ENCODE measurements around the gene GPR108. TPM values are rescaled to one million over a fixed set of nuclear protein-coding genes. Genes with fewer than 3 reads are reported as not detected.

Gene GPR108
- total and polyA plus RNA-seq, 2 donors from 2014 or later, result 113 to 144 TPM

DNA sequence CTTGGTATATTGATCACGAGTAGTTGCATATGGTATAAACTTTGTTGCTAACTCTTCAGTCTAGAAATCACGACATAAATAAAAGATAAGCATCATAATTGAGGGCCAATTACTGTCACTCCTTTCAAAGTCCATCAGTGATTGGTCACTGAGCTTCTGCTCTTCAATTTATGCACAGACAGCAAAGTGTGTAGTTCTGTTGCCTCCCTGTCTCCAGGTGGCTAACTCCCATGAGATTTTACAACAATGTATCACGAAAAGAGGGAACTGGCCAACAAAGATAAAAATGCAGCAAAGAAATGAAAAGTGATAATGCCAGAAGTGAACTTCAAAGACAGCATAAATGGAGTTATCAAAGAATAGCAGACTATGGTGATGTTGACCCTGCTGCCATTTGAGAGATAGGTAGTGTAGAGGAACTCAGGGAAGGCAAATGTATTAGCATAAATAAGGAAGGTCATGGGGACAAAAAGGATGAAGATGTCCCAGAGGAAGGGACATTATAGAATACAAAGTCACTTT, 54.7 kb downstream of the GPR108 start:
- no peak for DNase-seq
- Histone ChIP-seq H3K9me3 (ENCODE audit: control insufficient read depth in 2 of 3, insufficient read depth in 1 of 3, low read length in 3 of 3) (no peaks in the 10 kb centered on the region), H3K9ac (ENCODE audit: low read length in 3 of 3) (no peak overlapping the region), H3K36me3 (ENCODE audit: control insufficient read depth in 2 of 3, insufficient read depth in 3 of 3, low read length in 3 of 3) (no peaks in the 10 kb centered on the region), H3K4me1 (ENCODE audit: control insufficient read depth in 2 of 3, insufficient read depth in 2 of 3, low read depth in 1 of 3, low read length in 3 of 3) (no peaks in the 10 kb centered on the region), H3K4me3 (ENCODE audit: low read length in 3 of 3) (no peak overlapping the region), H3K27me3 (ENCODE audit: control insufficient read depth, insufficient read depth, low read length) (no peaks in the 10 kb centered on the region), H3K27ac (ENCODE audit: low read depth in 2 of 2, low read length in 2 of 2) (no peak overlapping the region)
- intact Hi-C loops (cut with DNase I), result no loop called here
- no peak for FAIRE-seq
- TF ChIP-seq, protein P1, sequence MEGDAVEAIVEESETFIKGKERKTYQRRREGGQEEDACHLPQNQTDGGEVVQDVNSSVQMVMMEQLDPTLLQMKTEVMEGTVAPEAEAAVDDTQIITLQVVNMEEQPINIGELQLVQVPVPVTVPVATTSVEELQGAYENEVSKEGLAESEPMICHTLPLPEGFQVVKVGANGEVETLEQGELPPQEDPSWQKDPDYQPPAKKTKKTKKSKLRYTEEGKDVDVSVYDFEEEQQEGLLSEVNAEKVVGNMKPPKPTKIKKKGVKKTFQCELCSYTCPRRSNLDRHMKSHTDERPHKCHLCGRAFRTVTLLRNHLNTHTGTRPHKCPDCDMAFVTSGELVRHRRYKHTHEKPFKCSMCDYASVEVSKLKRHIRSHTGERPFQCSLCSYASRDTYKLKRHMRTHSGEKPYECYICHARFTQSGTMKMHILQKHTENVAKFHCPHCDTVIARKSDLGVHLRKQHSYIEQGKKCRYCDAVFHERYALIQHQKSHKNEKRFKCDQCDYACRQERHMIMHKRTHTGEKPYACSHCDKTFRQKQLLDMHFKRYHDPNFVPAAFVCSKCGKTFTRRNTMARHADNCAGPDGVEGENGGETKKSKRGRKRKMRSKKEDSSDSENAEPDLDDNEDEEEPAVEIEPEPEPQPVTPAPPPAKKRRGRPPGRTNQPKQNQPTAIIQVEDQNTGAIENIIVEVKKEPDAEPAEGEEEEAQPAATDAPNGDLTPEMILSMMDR (IDR thresholded peaks at IDR 0.05; ENCODE audit: borderline replicate concordance, extremely low read depth, insufficient read depth), result no peak

DNA sequence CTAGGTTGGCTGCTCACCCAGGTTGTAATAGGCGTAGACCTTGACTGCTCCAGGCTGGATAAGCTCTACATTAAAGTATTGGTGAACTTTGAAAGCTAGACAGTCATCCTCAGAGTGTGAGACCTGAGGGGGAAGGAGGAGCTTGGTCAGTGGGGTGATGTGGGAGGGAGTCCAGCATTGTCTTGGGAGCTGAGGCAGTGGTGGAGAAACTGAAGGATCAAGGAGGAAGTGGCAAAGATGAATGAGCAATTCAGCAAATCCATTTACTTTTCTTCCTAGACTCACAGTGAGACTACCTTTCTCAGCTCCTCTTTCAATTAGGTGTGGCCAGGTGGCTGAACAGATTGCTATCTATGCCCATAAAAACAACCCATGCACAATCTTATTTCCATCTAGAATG, 57.2 kb downstream of the GPR108 start:
- no peak for FAIRE-seq
- intact Hi-C loops (cut with DNase I), result no loop called here
- no peak overlapping the region for H3K4me3 ChIP-seq (ENCODE audit: low read length in 3 of 3)
- no peak for DNase-seq
- H3K9me3 ChIP-seq (ENCODE audit: control insufficient read depth in 2 of 3, insufficient read depth in 1 of 3, low read length in 3 of 3), result no peaks in the 10 kb centered on the region
- no peak overlapping the region for H3K27ac ChIP-seq (ENCODE audit: low read depth in 2 of 2, low read length in 2 of 2)
- TF ChIP-seq, protein P1 (IDR thresholded peaks at IDR 0.05; ENCODE audit: borderline replicate concordance, extremely low read depth, insufficient read depth), result no peak
- H3K4me1 ChIP-seq (ENCODE audit: control insufficient read depth in 2 of 3, insufficient read depth in 2 of 3, low read depth in 1 of 3, low read length in 3 of 3), result no peaks in the 10 kb centered on the region
- H3K27me3 ChIP-seq (ENCODE audit: control insufficient read depth, insufficient read depth, low read length), result no peaks in the 10 kb centered on the region
- no peak overlapping the region for H3K9ac ChIP-seq (ENCODE audit: low read length in 3 of 3)
- H3K36me3 ChIP-seq (ENCODE audit: control insufficient read depth in 2 of 3, insufficient read depth in 3 of 3, low read length in 3 of 3), result no peaks in the 10 kb centered on the region

Small RNA genes lying within 50 kb of the gene (microRNA-seq; reads per million reads assigned to microRNA genes)
- gene MIR6791, result not detected

Other genes starting within 250 kb of the GPR108 start
- 4.4 TPM for gene TUBB4A, start 235.3 kb downstream of the GPR108 start, total RNA-seq
- 11.3 TPM for gene TUBB4A, start 235.3 kb downstream of the GPR108 start, polyA plus RNA-seq (ENCODE audit: insufficient read depth, low read depth, low replicate concordance)
- 1.1 TPM for gene TNFSF9, start 206.6 kb downstream of the GPR108 start, total RNA-seq
- 0.62 TPM for gene TNFSF9, start 206.6 kb downstream of the GPR108 start, polyA plus RNA-seq (ENCODE audit: insufficient read depth, low read depth, low replicate concordance)
- 0.76 TPM for gene CD70, start 146.4 kb downstream of the GPR108 start, total RNA-seq
- not detected for gene CD70, start 146.4 kb downstream of the GPR108 start, polyA plus RNA-seq (ENCODE audit: insufficient read depth, low read depth, low replicate concordance)
- gene TNFSF14, start 67.4 kb downstream of the GPR108 start, total RNA-seq, result 2.5 TPM
- not detected for gene TNFSF14, start 67.4 kb downstream of the GPR108 start, polyA plus RNA-seq (ENCODE audit: insufficient read depth, low read depth, low replicate concordance)
- gene C3, start 16.9 kb downstream of the GPR108 start, total RNA-seq, result 3,831 TPM
- 452 TPM for gene C3, start 16.9 kb downstream of the GPR108 start, polyA plus RNA-seq (ENCODE audit: insufficient read depth, low read depth, low replicate concordance)
- 92.9 TPM for gene TRIP10, start 2.1 kb upstream of the GPR108 start, total RNA-seq
- 57.5 TPM for gene TRIP10, start 2.1 kb upstream of the GPR108 start, polyA plus RNA-seq (ENCODE audit: insufficient read depth, low read depth, low replicate concordance)
- 35.4 TPM for gene SH2D3A, start 29.9 kb upstream of the GPR108 start, total RNA-seq
- 12.5 TPM for gene SH2D3A, start 29.9 kb upstream of the GPR108 start, polyA plus RNA-seq (ENCODE audit: insufficient read depth, low read depth, low replicate concordance)
- gene VAV1, start 35.1 kb upstream of the GPR108 start, total RNA-seq, result 15.5 TPM
- 0.90 TPM for gene VAV1, start 35.1 kb upstream of the GPR108 start, polyA plus RNA-seq (ENCODE audit: insufficient read depth, low read depth, low replicate concordance)
- gene ADGRE1, start 150.0 kb upstream of the GPR108 start, total RNA-seq, result 1.3 TPM
- gene ADGRE1, start 150.0 kb upstream of the GPR108 start, polyA plus RNA-seq (ENCODE audit: insufficient read depth, low read depth, low replicate concordance), result 0.19 TPM